KMS-11 (cell line): ENCODE data around the gene EPRS1.
A peak's percentile ranks its signal among the peaks of the same experiment; 100 is the strongest.

ENCODE experiments used
- H2AFZ ChIP-seq: fragments of 200-600 bp; sonication (generic); 2 replicates; pipeline ENCODE4 v1.6.1; 2016; ENCODE audit warnings: antibody characterized with exemption, mixed run types, low read depth
- H3K27ac ChIP-seq: fragments of 200-600 bp; sonication (generic); 2 replicates; pipeline ENCODE4 v1.6.1; 2016; ENCODE audit warnings: mild to moderate bottlenecking, mixed run types
- H3K27me3 ChIP-seq: fragments of 200-600 bp; sonication (generic); 2 replicates; pipeline ENCODE4 v1.6.1; 2017; ENCODE audit warnings: mild to moderate bottlenecking, low read depth, mixed run types, moderate library complexity; ENCODE audit not compliant: insufficient read depth
- H3K36me3 ChIP-seq: fragments of 200-600 bp; sonication (generic); 2 replicates; pipeline ENCODE4 v1.6.1; 2017; ENCODE audit warnings: mild to moderate bottlenecking, mixed run types; ENCODE audit not compliant: insufficient read depth
- H3K4me1 ChIP-seq: fragments of 200-600 bp; sonication (generic); 2 replicates; pipeline ENCODE4 v1.6.1; 2016; ENCODE audit warnings: mild to moderate bottlenecking, low read depth, mixed run types; ENCODE audit not compliant: poor library complexity, severe bottlenecking
- H3K4me2 ChIP-seq: fragments of 200-600 bp; sonication (generic); 2 replicates; pipeline ENCODE4 v1.7.0; 2016; ENCODE audit warnings: mild to moderate bottlenecking, mixed run types
- H3K4me3 ChIP-seq: fragments of 200-600 bp; sonication (generic); IDR thresholded peaks from 2 replicates; pipeline ENCODE4 v1.6.1; 2017; ENCODE audit warnings: low read depth, low read length, mixed read lengths; ENCODE audit not compliant: insufficient read depth
- H3K79me2 ChIP-seq: fragments of 200-600 bp; sonication (generic); 2 replicates; pipeline ENCODE4 v1.6.1; 2016; ENCODE audit warnings: low read depth, mixed run types; ENCODE audit not compliant: insufficient read depth
- H3K9ac ChIP-seq: fragments of 200-600 bp; sonication (generic); 2 replicates; pipeline ENCODE4 v1.6.1; 2016; ENCODE audit warnings: mild to moderate bottlenecking, mixed run types
- H4K20me1 ChIP-seq: fragments of 200-600 bp; sonication (generic); 2 replicates; pipeline ENCODE4 v1.6.1; 2016; ENCODE audit warnings: mild to moderate bottlenecking, mixed run types; ENCODE audit not compliant: insufficient read depth
- CTCF ChIP-seq: fragments of 200-600 bp; sonication (generic); conservative IDR thresholded peaks from 2 replicates; pipeline ENCODE4 v1.6.1; 2017; ENCODE audit warnings: low read depth, mild to moderate bottlenecking, antibody characterized with exemption, low read length, moderate library complexity, mixed read lengths

The EPRS1 gene

GRCh38 chr1:220046052-220046930 lies at the start of gene EPRS1:
TSS of gene EPRS1 (minus strand) at chr1:220046505. CDS start at chr1:220046388, 117 bp downstream.
- no peaks in the 10 kb centered on the region for H4K20me1 ChIP-seq
- H3K4me2 ChIP-seq = peak within 1 kb of the TSS; percentile 76
- peaks cover 29% of the 10 kb centered on the region for H3K4me1 ChIP-seq
- H3K27me3 ChIP-seq = no peaks in the 10 kb centered on the region
- H3K9ac ChIP-seq = peak within 1 kb of the TSS; percentile 64
- H3K79me2 ChIP-seq = peaks cover 49% of the 10 kb centered on the region
- peak within 1 kb of the TSS; percentile 67 for H3K27ac ChIP-seq
- H3K36me3 ChIP-seq = no peaks in the 10 kb centered on the region
- no peak within 1 kb of the TSS for H3K4me3 ChIP-seq
- peak within 1 kb of the TSS; percentile 99 for H2AFZ ChIP-seq
- peak; percentile 35; the same call in 1 of the 2 replicates for TF ChIP-seq CTCF

DNA sequence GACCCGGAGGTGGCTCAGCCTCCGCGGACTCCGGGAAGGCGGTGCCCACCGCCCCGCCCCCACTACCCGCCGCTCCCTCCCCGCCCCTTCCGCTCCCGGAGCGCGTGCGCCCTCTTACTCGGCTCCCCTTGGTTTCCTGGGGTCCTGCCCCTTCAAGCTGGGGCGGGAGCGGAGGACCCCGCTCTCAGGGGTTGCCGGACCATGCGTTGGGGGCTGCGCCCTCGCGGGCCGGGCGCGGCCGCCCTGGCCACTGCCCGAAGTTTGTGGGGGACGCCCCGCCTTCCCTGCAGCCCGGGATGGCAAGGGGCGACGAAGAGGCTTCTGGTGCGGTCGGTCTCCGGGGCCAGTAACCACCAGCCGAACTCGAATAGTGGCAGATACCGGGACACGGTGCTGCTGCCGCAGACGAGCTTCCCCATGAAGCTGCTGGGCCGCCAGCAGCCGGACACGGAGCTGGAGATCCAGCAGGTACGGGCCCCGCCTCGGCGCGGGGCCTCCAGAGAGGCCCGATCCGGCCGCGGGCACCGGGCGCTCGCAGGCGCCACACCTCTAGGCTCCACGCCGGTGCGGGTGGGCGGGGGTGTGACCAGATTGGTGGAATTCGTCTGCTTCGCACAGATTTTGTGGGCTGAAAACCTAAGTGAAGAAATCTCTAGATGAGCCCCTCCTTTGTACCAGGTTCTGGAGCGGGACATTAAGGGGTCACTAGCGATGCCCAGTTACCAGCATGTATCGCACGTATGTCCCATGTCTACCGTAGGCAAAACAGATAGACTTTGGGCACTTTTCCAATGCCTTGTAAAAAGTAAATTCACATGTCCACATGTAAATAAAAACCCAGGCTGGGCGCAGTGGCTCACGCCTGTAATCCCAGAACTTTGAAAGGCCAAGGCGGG lies 48.0 kb upstream of the EPRS1 start, which contains the start of gene IARS2:
TSS of gene IARS2 (plus strand) at position 117 of the 896 bp plus-strand sequence. CDS start at position 202, 85 bp downstream.
- Histone ChIP-seq H3K27ac (peak within 1 kb of the TSS; percentile 50; the same call in 1 of the 2 replicates), H3K9ac (peak within 1 kb of the TSS; percentile 67), H2AFZ (peak within 1 kb of the TSS; percentile 97), H3K4me2 (peak within 1 kb of the TSS; percentile 83), H3K79me2 (peaks cover 23% of the 10 kb centered on the region; the same call in 1 of the 2 replicates), H3K27me3 (no peaks in the 10 kb centered on the region), H4K20me1 (no peaks in the 10 kb centered on the region), H3K4me1 (peaks cover 23% of the 10 kb centered on the region), H3K4me3 (peak within 1 kb of the TSS; percentile 80), H3K36me3 (no peaks in the 10 kb centered on the region; the same call in 1 of the 2 replicates)
- TF ChIP-seq CTCF = no peak

DNA sequence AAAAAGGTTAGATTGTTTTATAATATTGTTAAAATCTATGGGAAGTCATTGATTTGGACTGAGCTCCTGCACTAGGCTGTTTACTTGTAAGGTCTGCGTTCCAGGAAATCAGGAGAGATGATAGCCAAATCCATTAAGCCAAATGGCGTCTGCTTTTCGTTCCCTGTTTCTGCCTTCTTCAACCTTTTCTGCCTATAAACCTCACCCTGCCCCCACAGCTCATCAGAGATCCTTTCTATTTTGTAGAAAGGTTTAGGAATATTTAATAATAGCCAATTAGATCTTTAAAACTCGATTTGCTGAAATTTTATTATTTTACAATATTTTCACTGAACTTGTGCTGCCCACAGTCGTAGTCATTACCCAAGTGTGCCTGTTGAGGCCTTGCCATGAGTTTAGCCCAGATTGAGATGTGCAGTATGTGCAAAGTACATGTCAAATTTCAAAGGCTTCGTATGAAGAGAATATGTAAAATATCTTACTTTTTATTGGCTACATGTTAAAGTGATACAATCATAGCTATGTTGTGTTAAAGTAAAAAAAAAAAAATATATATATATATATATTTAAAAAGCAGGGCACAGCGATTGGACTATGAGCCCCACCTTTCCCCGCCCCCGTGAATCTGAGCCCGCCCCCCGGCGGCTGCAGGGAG lies 47.2 kb upstream of the EPRS1 start:
- no peak for TF ChIP-seq CTCF
- Histone ChIP-seq H3K36me3 (no peaks in the 10 kb centered on the region; the same call in 1 of the 2 replicates), H3K9ac (no peak overlapping the region), H3K4me1 (peaks cover 23% of the 10 kb centered on the region), H3K27me3 (no peaks in the 10 kb centered on the region), H3K4me3 (no peak overlapping the region), H3K4me2 (peak overlapping the region; percentile 66), H3K27ac (no peak overlapping the region), H4K20me1 (no peaks in the 10 kb centered on the region), H3K79me2 (peaks cover 23% of the 10 kb centered on the region; the same call in 1 of the 2 replicates), H2AFZ (peak overlapping the region; percentile 68)

GRCh38 chr1:220092694-220093093 lies 46.4 kb upstream of the EPRS1 start:
- no peak overlapping the region for H3K27ac ChIP-seq
- no peak overlapping the region for H3K9ac ChIP-seq
- H3K4me1 ChIP-seq = peaks cover 23% of the 10 kb centered on the region
- H3K27me3 ChIP-seq = no peaks in the 10 kb centered on the region
- no peak for TF ChIP-seq CTCF
- H3K4me2 ChIP-seq = no peak overlapping the region
- H2AFZ ChIP-seq = no peak overlapping the region; the same call in 1 of the 2 replicates
- H3K79me2 ChIP-seq = peaks cover 27% of the 10 kb centered on the region; the same call in 1 of the 2 replicates
- H4K20me1 ChIP-seq = no peaks in the 10 kb centered on the region
- H3K4me3 ChIP-seq = no peak overlapping the region
- no peaks in the 10 kb centered on the region; the same call in 1 of the 2 replicates for H3K36me3 ChIP-seq
